Thyroid gland (tissue), 4 donors: Measurements from ENCODE around the gene ARPP21. TPM values are rescaled to one million over a fixed set of nuclear protein-coding genes. Genes with fewer than 3 reads are reported as not detected.

Experiments
- DNase-seq, 2 donors: peaks; one replicate each; pipeline ENCODE4 v3.0.0-alpha.2; 2019
- H3K27ac ChIP-seq, 3 donors: fragments of 200-600 bp; sonication (generic); 1 replicate in 2 of 3; 2 replicates in 1 of 3; pipeline ENCODE4 v1.5.1; 2016 to 2019; ENCODE audit warnings: mild to moderate bottlenecking in 1 of 3, moderate library complexity in 1 of 3
- H3K27me3 ChIP-seq: fragments of 200-600 bp; sonication (generic); one replicate; pipeline ENCODE4 v1.5.1; 2019
- H3K36me3 ChIP-seq, 2 donors: fragments of 200-600 bp; sonication (generic); one replicate each; pipeline ENCODE4 v1.5.1; 2016 to 2019
- H3K4me1 ChIP-seq, 2 donors: fragments of 200-600 bp; sonication (generic); one replicate each; pipeline ENCODE4 v1.5.1; 2017 to 2019
- H3K4me3 ChIP-seq, 3 donors: fragments of 200-600 bp; sonication (generic); replicated peaks in 1 of 3; 1 replicate in 2 of 3; 2 replicates in 1 of 3; pipeline ENCODE4 v1.5.1; 2016; ENCODE audit warnings: mild to moderate bottlenecking in 1 of 3
- H3K9me3 ChIP-seq: fragments of 200-600 bp; sonication (generic); one replicate; pipeline ENCODE4 v1.5.1; 2017
- CTCF ChIP-seq, 6 experiments: fragments of 200-600 bp in 3 of 6; fragments of 450-650 bp in 3 of 6; sonication (generic) in 3 of 6; IDR thresholded peaks; one replicate each; pipeline ENCODE4 v1.5.1; 2016 to 2019; ENCODE audit warnings: antibody characterized with exemption in 6 of 6, mild to moderate bottlenecking in 2 of 6, inconsistent platforms in 1 of 6, moderate library complexity in 1 of 6
- POLR2A ChIP-seq, 2 donors: fragments of 450-650 bp; IDR thresholded peaks; one replicate each; pipeline ENCODE4 v1.6.1; 2017; ENCODE audit warnings: antibody characterized with exemption in 2 of 2, mild to moderate bottlenecking in 2 of 2, moderate library complexity in 1 of 2
- WGBS, 2 donors: methylation state at CpG; one replicate each; pipeline ENCODE4 v1.1.5; 2017; 5-methylcytosine and 5-hydroxymethylcytosine counted together
- intact Hi-C: fragments of 100-400 bp; cut with DNase I; formaldehyde crosslinking; loops from one replicate; pipeline ENCODE4 v1.15.1; 2023
- total RNA-seq, 4 donors: library from RNA; depleted of rRNA; stranded (reverse); fragments of >200 nt; gene quantifications; one replicate each; pipeline ENCODE4 v1.2.3, GENCODE V29; 2016

Gene ARPP21
- total RNA-seq, 4 donors from 2014 or later: not detected

- H3K9me3 ChIP-seq: no peaks in the 10 kb centered on the region
- no peaks in the 10 kb centered on the region for H3K36me3 ChIP-seq
- TF ChIP-seq CTCF (IDR thresholded peaks at IDR 0.05): no peak
- TF ChIP-seq POLR2A (IDR thresholded peaks at IDR 0.05): no peak
- H3K27me3 ChIP-seq: peaks cover 12% of the 10 kb centered on the region
- H3K27ac ChIP-seq: no peak overlapping the region
- H3K4me3 ChIP-seq: no peak overlapping the region
- 91 to 94% methylated on average over 4 of the region's 4 CpGs for WGBS, 2 donors
- DNase-seq: no peak
- intact Hi-C loops: no loop called here
- peaks cover 4 to 12% of the 10 kb centered on the region in 2 donors for H3K4me1 ChIP-seq
Observed at GRCh38 chr3:35635926-35636683, 3.2 kb upstream of the ARPP21 start.

GRCh38 chr3:35638251-35638979, 910 bp upstream of the ARPP21 start:
- intact Hi-C loops: no loop called here

GRCh38 chr3:35638980-35639253, 408 bp upstream of the ARPP21 start:
- intact Hi-C loops: no loop called here
- no peak for TF ChIP-seq POLR2A (IDR thresholded peaks at IDR 0.05)
- no peak for TF ChIP-seq CTCF (IDR thresholded peaks at IDR 0.05)
- WGBS, 2 donors: 9% methylated on average over 9 to 19 of the region's 21 CpGs
- Histone ChIP-seq H3K4me1 (peaks cover 4 to 12% of the 10 kb centered on the region in 2 donors), H3K27ac (no peak overlapping the region), H3K9me3 (no peaks in the 10 kb centered on the region), H3K27me3 (peaks cover 12% of the 10 kb centered on the region), H3K4me3 (peak overlapping the region in 1 of 3 donors; percentile 20), H3K36me3 (no peaks in the 10 kb centered on the region)
- peak in 1 of 2 donors; percentile 9 for DNase-seq

More at GRCh38 chr3:35638251-35638979, 910 bp upstream of the ARPP21 start:
- Histone ChIP-seq H3K27me3 (peaks cover 12% of the 10 kb centered on the region), H3K27ac (no peak overlapping the region), H3K4me1 (peaks cover 4 to 12% of the 10 kb centered on the region in 2 donors), H3K4me3 (no peak overlapping the region), H3K36me3 (no peaks in the 10 kb centered on the region), H3K9me3 (no peaks in the 10 kb centered on the region)
- 71 to 74% methylated on average over 15 of the region's 15 CpGs for WGBS, 2 donors
- DNase-seq: no peak
- TF ChIP-seq CTCF (IDR thresholded peaks at IDR 0.05) (no peak), POLR2A (IDR thresholded peaks at IDR 0.05) (no peak)

GRCh38 chr3:35640190-35641165, 1.2 kb downstream of the ARPP21 start:
- 65 to 67% methylated on average over 10 of the region's 10 CpGs for WGBS, 2 donors
- intact Hi-C loops: no loop called here
- Histone ChIP-seq H3K36me3 (no peaks in the 10 kb centered on the region), H3K4me1 (peaks cover 4 to 12% of the 10 kb centered on the region in 2 donors), H3K27me3 (peaks cover 12% of the 10 kb centered on the region), H3K27ac (no peak overlapping the region), H3K4me3 (peak overlapping the region in 1 of 3 donors; percentile 20), H3K9me3 (no peaks in the 10 kb centered on the region)
- DNase-seq: no peak
- TF ChIP-seq CTCF (IDR thresholded peaks at IDR 0.05) (no peak), POLR2A (IDR thresholded peaks at IDR 0.05) (no peak)
